ENCODE data around the gene SLC35A2.
"Not testable (repeated sequence)": the region's sequence is repeated elsewhere in the genome, so short reads cannot be mapped to it uniquely, and the experiment has no call there.

DNA sequence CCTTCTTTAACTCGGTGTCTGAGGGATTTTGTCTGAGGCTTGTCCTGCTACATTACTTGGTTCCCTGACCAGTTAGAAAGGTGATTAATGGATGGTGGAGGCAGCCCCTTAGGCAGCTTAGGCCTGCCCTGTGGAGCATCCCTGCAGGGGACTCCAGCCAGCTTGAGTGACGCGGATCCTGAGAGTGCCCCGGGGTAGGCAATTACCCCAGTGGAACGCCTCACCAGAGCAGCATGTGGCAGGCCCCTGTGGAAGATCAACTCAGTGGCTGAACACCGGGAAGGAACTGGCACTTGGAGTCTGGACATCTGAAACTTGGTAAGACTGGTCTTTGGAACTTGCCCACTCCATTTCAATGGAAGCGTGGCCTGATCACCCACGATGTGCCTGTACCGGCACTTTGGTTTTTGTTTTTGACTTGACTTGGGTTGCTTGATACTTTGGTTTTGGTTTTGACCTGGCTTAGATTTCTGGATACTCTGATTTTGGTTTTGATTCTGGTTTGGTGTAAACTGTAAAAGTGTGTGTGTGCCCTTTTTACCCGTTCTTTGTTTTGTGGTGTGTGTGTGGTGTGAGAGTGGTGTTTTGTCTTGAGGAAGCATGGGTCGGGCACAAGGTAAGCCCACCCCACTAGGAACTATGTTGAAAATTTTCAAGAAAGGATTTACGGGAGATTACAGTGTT is 57.2 kb downstream of the SLC35A2 start:
- TF ChIP-seq, protein P1, sequence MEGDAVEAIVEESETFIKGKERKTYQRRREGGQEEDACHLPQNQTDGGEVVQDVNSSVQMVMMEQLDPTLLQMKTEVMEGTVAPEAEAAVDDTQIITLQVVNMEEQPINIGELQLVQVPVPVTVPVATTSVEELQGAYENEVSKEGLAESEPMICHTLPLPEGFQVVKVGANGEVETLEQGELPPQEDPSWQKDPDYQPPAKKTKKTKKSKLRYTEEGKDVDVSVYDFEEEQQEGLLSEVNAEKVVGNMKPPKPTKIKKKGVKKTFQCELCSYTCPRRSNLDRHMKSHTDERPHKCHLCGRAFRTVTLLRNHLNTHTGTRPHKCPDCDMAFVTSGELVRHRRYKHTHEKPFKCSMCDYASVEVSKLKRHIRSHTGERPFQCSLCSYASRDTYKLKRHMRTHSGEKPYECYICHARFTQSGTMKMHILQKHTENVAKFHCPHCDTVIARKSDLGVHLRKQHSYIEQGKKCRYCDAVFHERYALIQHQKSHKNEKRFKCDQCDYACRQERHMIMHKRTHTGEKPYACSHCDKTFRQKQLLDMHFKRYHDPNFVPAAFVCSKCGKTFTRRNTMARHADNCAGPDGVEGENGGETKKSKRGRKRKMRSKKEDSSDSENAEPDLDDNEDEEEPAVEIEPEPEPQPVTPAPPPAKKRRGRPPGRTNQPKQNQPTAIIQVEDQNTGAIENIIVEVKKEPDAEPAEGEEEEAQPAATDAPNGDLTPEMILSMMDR (IDR thresholded peaks at IDR 0.05) = not testable (repeated sequence)
- TF ChIP-seq POLR2A (IDR thresholded peaks at IDR 0.05); POLR2AphosphoS5 (IDR thresholded peaks at IDR 0.05; ENCODE audit: insufficient read depth in 1 of 2, low read depth in 1 of 2): not testable (repeated sequence)
